Smooth muscle cell (in vitro differentiated cells): ENCODE measurements around the gene ZSWIM4. TPM values are rescaled to one million over a fixed set of nuclear protein-coding genes. Genes with fewer than 3 reads are reported as not detected.

Source experiments
- DNase-seq: peaks from one replicate; lab custom pipeline; 2025; ENCODE audit not compliant: unreplicated experiment; lab: John Stamatoyannopoulos, UW
- H2AFZ ChIP-seq: fragments of 200-600 bp; sonication (generic); 2 replicates; pipeline ENCODE4 v1.6.0; 2016; ENCODE audit warnings: antibody characterized with exemption, low read depth, mild to moderate bottlenecking
- H3F3A ChIP-seq: fragments of 200-600 bp; sonication (generic); 2 replicates; pipeline ENCODE4 v1.6.0; 2017; ENCODE audit warnings: antibody characterized with exemption, low read depth
- H3K27ac ChIP-seq: fragments of 200-600 bp; sonication (generic); 2 replicates; pipeline ENCODE4 v1.5.1; 2016; ENCODE audit warnings: low read depth, mild to moderate bottlenecking
- H3K27me3 ChIP-seq: fragments of 200-600 bp; sonication (generic); 2 replicates; pipeline ENCODE4 v1.6.1; 2016; ENCODE audit warnings: low read depth, mild to moderate bottlenecking
- H3K36me3 ChIP-seq: fragments of 200-600 bp; sonication (generic); 2 replicates; pipeline ENCODE4 v1.5.1; 2016; ENCODE audit warnings: low read depth
- H3K4me1 ChIP-seq: fragments of 200-600 bp; sonication (generic); 2 replicates; pipeline ENCODE4 v1.5.1; 2016; ENCODE audit warnings: low read depth
- H3K4me2 ChIP-seq: fragments of 200-600 bp; sonication (generic); 2 replicates; pipeline ENCODE4 v1.6.0; 2016; ENCODE audit warnings: mild to moderate bottlenecking
- H3K4me3 ChIP-seq: fragments of 200-600 bp; sonication (generic); 2 replicates; pipeline ENCODE4 v1.5.1; 2016; ENCODE audit warnings: mild to moderate bottlenecking
- H3K79me2 ChIP-seq: fragments of 200-600 bp; sonication (generic); 2 replicates; pipeline ENCODE4 v1.6.0; 2016; ENCODE audit warnings: low read depth, mild to moderate bottlenecking
- H3K9ac ChIP-seq: fragments of 200-600 bp; sonication (generic); 2 replicates; pipeline ENCODE4 v1.6.0; 2016; ENCODE audit warnings: low read depth
- H3K9me3 ChIP-seq: fragments of 200-600 bp; sonication (generic); replicated peaks from 2 replicates; pipeline ENCODE4 v1.5.1; 2016; ENCODE audit warnings: low read depth
- H4K20me1 ChIP-seq: fragments of 200-600 bp; sonication (generic); 2 replicates; pipeline ENCODE4 v1.6.0; 2016; ENCODE audit warnings: low read depth
- CTCF ChIP-seq: fragments of 200-600 bp; sonication (generic); IDR thresholded peaks from 2 replicates; pipeline ENCODE4 v1.5.1; 2017; ENCODE audit warnings: borderline replicate concordance, mild to moderate bottlenecking, antibody characterized with exemption; ENCODE audit not compliant: insufficient read depth, poor library complexity, severe bottlenecking
- WGBS: methylation state at CpG from one replicate; pipeline ENCODE4 v1.1.7; 2016; ENCODE audit warnings: low lambda C conversion rate; 5-methylcytosine and 5-hydroxymethylcytosine counted together
- polyA plus RNA-seq: library from polyadenylated mRNA; unstranded; fragments of >200 nt; fragmentation: Nextera tagmentation; extraction: Ambion mirVana; gene quantifications from 2 replicates; pipeline ENCODE4 v1.2.1, GENCODE V29; 2016
- total RNA-seq: library from RNA; depleted of rRNA; stranded (reverse); fragments of >200 nt; gene quantifications from 2 replicates; pipeline ENCODE4 v1.2.3, GENCODE V29; 2014

ZSWIM4 gene
- total and polyA plus RNA-seq, 2 experiments from 2014 or later: 3.0 to 5.8 TPM

- no peak for DNase-seq
- Histone ChIP-seq H3K9ac (no peak overlapping the region), H3K27ac (no peak overlapping the region), H3K79me2 (no peaks in the 10 kb centered on the region), H3K4me2 (no peak overlapping the region), H4K20me1 (no peaks in the 10 kb centered on the region), H3K27me3 (no peaks in the 10 kb centered on the region), H3K9me3 (no peaks in the 10 kb centered on the region), H3F3A (peaks cover 28% of the 10 kb centered on the region), H2AFZ (no peak overlapping the region), H3K4me3 (no peak overlapping the region), H3K4me1 (peaks cover 19% of the 10 kb centered on the region), H3K36me3 (no peaks in the 10 kb centered on the region)
- no peak for TF ChIP-seq CTCF
- 78% methylated on average over 2 of the region's 2 CpGs for WGBS
Observed at GRCh38 chr19:13856497-13856896, 61.3 kb downstream of the ZSWIM4 start.

GRCh38 chr19:13859361-13859880 lies 64.2 kb downstream of the ZSWIM4 start:
- Histone ChIP-seq H3K9ac (no peak overlapping the region), H3K4me3 (no peak overlapping the region), H3K4me1 (peaks cover 7% of the 10 kb centered on the region), H3K9me3 (no peaks in the 10 kb centered on the region), H3K27ac (peak overlapping the region; percentile 70), H3F3A (peaks cover 4% of the 10 kb centered on the region), H3K27me3 (no peaks in the 10 kb centered on the region), H3K79me2 (no peaks in the 10 kb centered on the region), H2AFZ (no peak overlapping the region), H4K20me1 (no peaks in the 10 kb centered on the region), H3K36me3 (no peaks in the 10 kb centered on the region), H3K4me2 (no peak overlapping the region)
- 98% methylated on average over 3 of the region's 3 CpGs for WGBS
- TF ChIP-seq CTCF: no peak
- no peak for DNase-seq

GRCh38 chr19:13860679-13861391 lies 65.6 kb downstream of the ZSWIM4 start:
- Histone ChIP-seq H3K4me1 (peaks cover 8% of the 10 kb centered on the region), H3K27me3 (no peaks in the 10 kb centered on the region), H2AFZ (no peak overlapping the region), H3K27ac (peak overlapping the region; percentile 86), H3F3A (peaks cover 4% of the 10 kb centered on the region), H3K4me3 (no peak overlapping the region), H3K79me2 (no peaks in the 10 kb centered on the region), H3K9ac (no peak overlapping the region), H3K9me3 (no peaks in the 10 kb centered on the region), H3K4me2 (no peak overlapping the region), H4K20me1 (no peaks in the 10 kb centered on the region), H3K36me3 (no peaks in the 10 kb centered on the region)
- 90% methylated on average over 13 of the region's 13 CpGs for WGBS
- no peak for DNase-seq
- no peak for TF ChIP-seq CTCF

GRCh38 chr19:13861392-13861713 lies 66.1 kb downstream of the ZSWIM4 start:
- Histone ChIP-seq H3K4me1 (peaks cover 13% of the 10 kb centered on the region), H4K20me1 (no peaks in the 10 kb centered on the region), H2AFZ (no peak overlapping the region), H3K27ac (peak overlapping the region; percentile 86), H3K79me2 (no peaks in the 10 kb centered on the region), H3K9me3 (no peaks in the 10 kb centered on the region), H3K9ac (peak overlapping the region; percentile 76), H3K27me3 (no peaks in the 10 kb centered on the region), H3K36me3 (no peaks in the 10 kb centered on the region), H3K4me3 (peak overlapping the region; percentile 44), H3K4me2 (peak overlapping the region; percentile 84), H3F3A (peaks cover 4% of the 10 kb centered on the region)
- no peak for TF ChIP-seq CTCF
- DNase-seq: no peak
- WGBS: 71% methylated on average over 11 of the region's 11 CpGs
